Measurements from ENCODE around the gene SYNGAP1. TPM values are rescaled to one million over a fixed set of nuclear protein-coding genes. Genes with fewer than 3 reads are reported as not detected.
A peak's percentile ranks its signal among the peaks of the same experiment; 100 is the strongest.

Gene SYNGAP1
- total and polyA plus RNA-seq, 2 of the 4 experiments (the other 2 are of a cell fraction): 1.4 to 17.0 TPM

DNA sequence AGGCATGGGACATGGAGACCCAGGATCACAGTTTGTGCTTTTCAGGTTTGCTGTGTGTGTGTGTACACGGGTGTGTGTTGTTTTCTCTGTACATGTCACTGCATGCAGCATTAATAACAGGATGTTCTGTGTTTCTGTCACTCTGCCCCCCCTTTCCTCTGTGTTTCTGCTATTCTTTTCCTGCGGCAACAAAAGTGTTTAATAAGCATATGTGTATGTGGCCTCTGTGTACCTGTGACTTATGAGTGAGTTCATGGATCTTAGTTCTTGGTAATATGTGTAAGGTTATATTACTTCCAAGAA is 9.8 kb downstream of the SYNGAP1 start:
- Histone ChIP-seq H3K4ac (ENCODE audit: low read depth, low read length) (no peak overlapping the region), H3K4me2 (ENCODE audit: low read depth, low read length) (no peak overlapping the region), H3K27me3 (ENCODE audit: control insufficient read depth, insufficient read depth, low read length) (no peaks in the 10 kb centered on the region), H3K56ac (ENCODE audit: extremely low read depth, insufficient read depth, low read length) (no peak overlapping the region), H3K4me3 (ENCODE audit: insufficient read depth, low read depth, low read length) (no peak overlapping the region), H2AK5ac (ENCODE audit: low read depth, low read length) (no peak overlapping the region), H3K9me3 (ENCODE audit: control insufficient read depth, insufficient read depth, low read length) (no peaks in the 10 kb centered on the region), H3K23ac (ENCODE audit: low read depth, low read length) (peak overlapping the region; percentile 57; the same call in 1 of the 2 replicates), H3K14ac (replicated peaks; ENCODE audit: low read depth, low read length) (no peak overlapping the region), H3K9me1 (ENCODE audit: insufficient read depth, low read length) (peaks cover 30% of the 10 kb centered on the region), H2BK120ac (ENCODE audit: low read depth, low read length) (no peak overlapping the region), H4K5ac (ENCODE audit: low read depth, low read length) (no peak overlapping the region), H2AK9ac (replicated peaks; ENCODE audit: low read depth, low read length, poor library complexity) (no peak overlapping the region), H3K9ac (ENCODE audit: low read depth, low read length) (peak overlapping the region; percentile 19; the same call in 1 of the 2 replicates), H3K79me1 (ENCODE audit: low read depth in 1 of 2, low read length in 2 of 2) (peaks cover 29 to 92% of the 10 kb centered on the region in 2 experiments), H2BK15ac (ENCODE audit: low read depth, low read length) (no peak overlapping the region), H2BK20ac (ENCODE audit: low read depth, low read length) (no peak overlapping the region), H3K27ac (ENCODE audit: insufficient read depth, low read length) (no peak overlapping the region), H3K36me3 (ENCODE audit: control insufficient read depth, insufficient read depth, low read length) (peaks cover 7% of the 10 kb centered on the region), H4K91ac (ENCODE audit: insufficient read depth, low read depth, low read length) (no peak overlapping the region), H3K18ac (ENCODE audit: low read depth, low read length) (no peak overlapping the region), H3K4me1 (ENCODE audit: control insufficient read depth, insufficient read depth, low read length) (peaks cover 38% of the 10 kb centered on the region), H2AFZ (replicated peaks; ENCODE audit: low read length, poor library complexity) (no peak overlapping the region), H4K20me1 (ENCODE audit: insufficient read depth, low read length) (peaks cover 41% of the 10 kb centered on the region), H2BK5ac (ENCODE audit: low read depth, low read length, poor library complexity, severe bottlenecking) (no peak overlapping the region), H4K8ac (ENCODE audit: low read depth in 2 of 2, low read length in 2 of 2) (no peak overlapping the region)
- in situ Hi-C loops (cut with MboI; ENCODE audit: low sequenced_read_pairs): no loop called here
- intact Hi-C loops (cut with micrococcal nuclease): no loop called here
- ChIA-PET POLR2A (ENCODE audit: unreplicated experiment) (no interaction called here), CTCF (no interaction called here)
- no peak for ATAC-seq (ENCODE audit: low read depth)
- BruUV-seq (replicated peaks): no TSS peak
- no peak for DNase-seq
- dilution Hi-C loops (cut with HindIII; ENCODE audit: low sequenced_read_pairs, unreplicated experiment): no loop called here
- TF ChIP-seq CEBPB (IDR thresholded peaks at IDR 0.05; ENCODE audit: low read depth, low read length): no peak
- no CpG with 5 or more reads among the region's 2 CpGs for WGBS, 2 experiments (ENCODE audit: extremely low coverage in 2 of 2, insufficient read length in 1 of 2)
